Lung (tissue), 12 donors: ENCODE measurements around the gene CEP350. TPM values are rescaled to one million over a fixed set of nuclear protein-coding genes. Genes with fewer than 3 reads are reported as not detected.

Source experiments
- ATAC-seq: fragments of 200-7000 bp; cut with Tn5 transposase; one replicate; pipeline ENCODE4 v1.9.1; 2020; ENCODE audit warnings: moderate number of reproducible peaks; ENCODE audit not compliant: insufficient read depth, low FRiP score
- DNase-seq, 3 donors: peaks; one replicate each; pipeline ENCODE4 v3.0.0-alpha.2; 2013 to 2017
- H3K27ac ChIP-seq, 2 donors: one replicate each; pipeline ENCODE4 v1.5.1; 2013; ENCODE audit warnings: mild to moderate bottlenecking in 2 of 2, moderate library complexity in 2 of 2, control low read depth in 1 of 2, inconsistent platforms in 1 of 2, low read depth in 1 of 2, low read length in 1 of 2
- H3K27me3 ChIP-seq, 3 donors: one replicate each; pipeline ENCODE4 v1.5.1; 2013; ENCODE audit warnings: low read length in 2 of 3; ENCODE audit not compliant: control insufficient read depth in 3 of 3, insufficient read depth in 3 of 3
- H3K36me3 ChIP-seq, 4 donors: one replicate each; pipeline ENCODE4 v1.5.1; 2013; ENCODE audit warnings: low read length in 4 of 4, mild to moderate bottlenecking in 1 of 4, moderate library complexity in 1 of 4; ENCODE audit not compliant: control insufficient read depth in 4 of 4, insufficient read depth in 4 of 4
- H3K4me1 ChIP-seq, 5 donors: one replicate each; pipeline ENCODE4 v1.5.1; 2013; ENCODE audit warnings: low read length in 5 of 5, mild to moderate bottlenecking in 2 of 5, moderate library complexity in 1 of 5; ENCODE audit not compliant: control insufficient read depth in 5 of 5, insufficient read depth in 5 of 5
- H3K4me3 ChIP-seq: one replicate; pipeline ENCODE4 v1.5.1; 2013; ENCODE audit warnings: mild to moderate bottlenecking, control low read depth, moderate library complexity
- H3K9ac ChIP-seq, 2 donors: one replicate each; pipeline ENCODE4 v1.5.1; 2013; ENCODE audit warnings: low read length in 2 of 2, control low read depth in 1 of 2; ENCODE audit not compliant: insufficient read depth in 1 of 2
- H3K9me3 ChIP-seq, 4 donors: one replicate each; pipeline ENCODE4 v1.5.1; 2013; ENCODE audit warnings: low read length in 3 of 4, mild to moderate bottlenecking in 1 of 4, moderate library complexity in 1 of 4; ENCODE audit not compliant: control insufficient read depth in 4 of 4, insufficient read depth in 3 of 4
- WGBS, 2 donors: extraction: QIAGEN DNeasy Blood & Tissue Kit; methylation state at CpG; one replicate each; pipeline ENCODE4 v1.1.7; 2013; 5-methylcytosine and 5-hydroxymethylcytosine counted together
- polyA plus RNA-seq, 2 donors: library from polyadenylated mRNA; stranded (reverse); fragments of 200-250 nt; gene quantifications; one replicate each; pipeline ENCODE4 v1.2.1, GENCODE V29; 2013
- total RNA-seq, 2 donors: library from RNA; depleted of rRNA in 1 of 2; stranded (reverse); fragments of >200 nt in 1 of 2; gene quantifications; one replicate each; pipeline ENCODE4 v1.2.1, GENCODE V29; 2014 to 2021
- TF ChIP-seq, protein P1 (sequence below): IDR thresholded peaks from 2 replicates; pipeline ENCODE4 v1.5.1; 2012; ENCODE audit warnings: mild to moderate bottlenecking; ENCODE audit errors: control extremely low read depth, extremely low read depth
- donor health status: control.
- donor health status: control.
- donor health status: Bipolar disorder and iron deficiency.
- donor health status: healthy.
- donor health status: DM: yes; HTN: yes; CAD: no.

The CEP350 gene
- total and polyA plus RNA-seq, 4 donors: 4.3 to 89.8 (median 23.0) TPM

DNA sequence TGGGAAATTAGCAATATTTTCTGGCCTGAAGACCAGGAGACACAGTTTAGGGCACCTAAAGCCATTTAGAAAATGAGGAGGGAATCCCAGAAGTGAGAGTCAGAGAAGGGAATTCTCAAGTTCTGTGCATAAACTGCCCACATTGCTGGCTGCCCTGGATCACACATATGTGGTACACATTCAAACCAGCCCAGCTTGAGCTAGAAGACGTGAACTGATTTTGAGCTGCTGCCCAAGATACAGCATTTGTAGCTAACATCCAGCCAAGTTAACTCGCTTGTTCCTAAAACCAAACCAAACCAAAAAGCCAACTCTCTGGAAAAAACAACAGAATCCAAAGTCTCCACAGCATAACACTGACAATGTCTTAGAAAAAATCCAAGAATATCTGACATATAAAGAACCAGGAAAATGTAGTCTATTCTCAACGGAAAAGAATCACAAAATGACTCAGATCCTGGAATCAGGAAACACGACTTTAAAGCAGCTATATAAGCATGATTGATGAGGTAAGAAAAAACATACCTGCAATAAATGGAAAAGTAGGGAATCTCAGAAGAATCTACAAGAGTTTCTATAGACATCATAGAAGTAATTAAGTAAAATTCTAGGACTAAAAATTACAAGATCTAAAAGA is 181.8 kb downstream of the CEP350 start:
- ATAC-seq (no peak), DNase-seq (no peak)
- Histone ChIP-seq H3K27ac (no peak overlapping the region), H3K9me3 (peaks cover 0 to 5% (median under 1%) of the 10 kb centered on the region in 4 donors), H3K4me3 (no peak overlapping the region), H3K36me3 (no peaks in the 10 kb centered on the region), H3K27me3 (no peaks in the 10 kb centered on the region), H3K9ac (no peak overlapping the region), H3K4me1 (no peaks in the 10 kb centered on the region)
- 75 to 83% methylated on average over 4 of the region's 4 CpGs for WGBS, 2 donors
- TF ChIP-seq, protein P1, sequence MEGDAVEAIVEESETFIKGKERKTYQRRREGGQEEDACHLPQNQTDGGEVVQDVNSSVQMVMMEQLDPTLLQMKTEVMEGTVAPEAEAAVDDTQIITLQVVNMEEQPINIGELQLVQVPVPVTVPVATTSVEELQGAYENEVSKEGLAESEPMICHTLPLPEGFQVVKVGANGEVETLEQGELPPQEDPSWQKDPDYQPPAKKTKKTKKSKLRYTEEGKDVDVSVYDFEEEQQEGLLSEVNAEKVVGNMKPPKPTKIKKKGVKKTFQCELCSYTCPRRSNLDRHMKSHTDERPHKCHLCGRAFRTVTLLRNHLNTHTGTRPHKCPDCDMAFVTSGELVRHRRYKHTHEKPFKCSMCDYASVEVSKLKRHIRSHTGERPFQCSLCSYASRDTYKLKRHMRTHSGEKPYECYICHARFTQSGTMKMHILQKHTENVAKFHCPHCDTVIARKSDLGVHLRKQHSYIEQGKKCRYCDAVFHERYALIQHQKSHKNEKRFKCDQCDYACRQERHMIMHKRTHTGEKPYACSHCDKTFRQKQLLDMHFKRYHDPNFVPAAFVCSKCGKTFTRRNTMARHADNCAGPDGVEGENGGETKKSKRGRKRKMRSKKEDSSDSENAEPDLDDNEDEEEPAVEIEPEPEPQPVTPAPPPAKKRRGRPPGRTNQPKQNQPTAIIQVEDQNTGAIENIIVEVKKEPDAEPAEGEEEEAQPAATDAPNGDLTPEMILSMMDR: no peak

DNA sequence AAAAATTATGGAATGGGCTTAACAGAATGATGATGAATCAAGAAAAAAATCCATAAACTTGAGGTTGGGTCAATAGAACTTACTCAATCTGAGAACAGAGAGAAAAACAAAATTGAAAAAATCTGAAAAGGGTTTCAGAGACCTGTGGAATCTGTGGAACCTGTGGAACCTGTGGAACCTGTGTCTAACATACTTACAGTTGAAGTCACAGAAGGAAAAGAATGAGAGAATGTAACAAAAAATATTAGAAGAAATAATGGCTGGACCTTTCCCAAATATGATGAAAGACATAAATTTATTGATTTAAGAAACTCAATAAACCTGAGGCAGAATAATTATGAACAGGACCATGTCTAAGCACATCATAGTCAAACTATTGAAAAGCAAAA is 182.4 kb downstream of the CEP350 start:
- peaks cover 0 to 5% (median under 1%) of the 10 kb centered on the region in 4 donors for H3K9me3 ChIP-seq
- H3K4me3 ChIP-seq: no peak overlapping the region
- H3K4me1 ChIP-seq: no peaks in the 10 kb centered on the region
- no peaks in the 10 kb centered on the region for H3K27me3 ChIP-seq
- no peak overlapping the region for H3K27ac ChIP-seq
- DNase-seq: no peak
- no peaks in the 10 kb centered on the region for H3K36me3 ChIP-seq
- no peak for ATAC-seq
- no peak overlapping the region for H3K9ac ChIP-seq
- TF ChIP-seq, protein P1: no peak

DNA sequence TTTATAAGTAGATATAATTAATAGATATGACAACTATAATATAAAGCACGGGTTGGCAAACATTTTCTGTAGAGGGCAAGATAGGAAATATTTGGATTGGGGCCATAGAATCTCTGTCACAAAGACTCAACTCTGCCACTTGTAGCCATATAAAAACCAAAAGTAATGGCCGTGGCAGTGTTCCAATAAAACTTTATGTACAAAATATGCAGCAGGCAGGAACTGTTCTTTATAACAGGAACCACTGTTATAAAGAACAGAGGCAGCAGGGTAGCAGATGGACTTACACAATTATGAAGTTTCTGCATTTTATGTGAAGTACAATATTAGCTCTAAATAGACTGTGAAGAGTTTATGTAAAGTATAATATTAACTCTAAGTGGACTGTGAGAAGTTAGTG is 183.2 kb downstream of the CEP350 start:
- ATAC-seq: no peak

More for the DNA sequence above, 183.2 kb downstream of the CEP350 start:
- Histone ChIP-seq H3K36me3 (no peaks in the 10 kb centered on the region), H3K9ac (no peak overlapping the region), H3K4me3 (no peak overlapping the region), H3K4me1 (no peaks in the 10 kb centered on the region), H3K9me3 (peaks cover 0 to 5% (median under 1%) of the 10 kb centered on the region in 4 donors), H3K27ac (no peak overlapping the region), H3K27me3 (no peaks in the 10 kb centered on the region)
- WGBS, 2 donors: 52 to 78% methylated on average over 2 of the region's 2 CpGs
- DNase-seq: no peak
- TF ChIP-seq, protein P1: no peak
